Measurements from ENCODE around the gene MSL3.

Gene MSL3, protein sequence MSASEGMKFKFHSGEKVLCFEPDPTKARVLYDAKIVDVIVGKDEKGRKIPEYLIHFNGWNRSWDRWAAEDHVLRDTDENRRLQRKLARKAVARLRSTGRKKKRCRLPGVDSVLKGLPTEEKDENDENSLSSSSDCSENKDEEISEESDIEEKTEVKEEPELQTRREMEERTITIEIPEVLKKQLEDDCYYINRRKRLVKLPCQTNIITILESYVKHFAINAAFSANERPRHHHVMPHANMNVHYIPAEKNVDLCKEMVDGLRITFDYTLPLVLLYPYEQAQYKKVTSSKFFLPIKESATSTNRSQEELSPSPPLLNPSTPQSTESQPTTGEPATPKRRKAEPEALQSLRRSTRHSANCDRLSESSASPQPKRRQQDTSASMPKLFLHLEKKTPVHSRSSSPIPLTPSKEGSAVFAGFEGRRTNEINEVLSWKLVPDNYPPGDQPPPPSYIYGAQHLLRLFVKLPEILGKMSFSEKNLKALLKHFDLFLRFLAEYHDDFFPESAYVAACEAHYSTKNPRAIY

DNA sequence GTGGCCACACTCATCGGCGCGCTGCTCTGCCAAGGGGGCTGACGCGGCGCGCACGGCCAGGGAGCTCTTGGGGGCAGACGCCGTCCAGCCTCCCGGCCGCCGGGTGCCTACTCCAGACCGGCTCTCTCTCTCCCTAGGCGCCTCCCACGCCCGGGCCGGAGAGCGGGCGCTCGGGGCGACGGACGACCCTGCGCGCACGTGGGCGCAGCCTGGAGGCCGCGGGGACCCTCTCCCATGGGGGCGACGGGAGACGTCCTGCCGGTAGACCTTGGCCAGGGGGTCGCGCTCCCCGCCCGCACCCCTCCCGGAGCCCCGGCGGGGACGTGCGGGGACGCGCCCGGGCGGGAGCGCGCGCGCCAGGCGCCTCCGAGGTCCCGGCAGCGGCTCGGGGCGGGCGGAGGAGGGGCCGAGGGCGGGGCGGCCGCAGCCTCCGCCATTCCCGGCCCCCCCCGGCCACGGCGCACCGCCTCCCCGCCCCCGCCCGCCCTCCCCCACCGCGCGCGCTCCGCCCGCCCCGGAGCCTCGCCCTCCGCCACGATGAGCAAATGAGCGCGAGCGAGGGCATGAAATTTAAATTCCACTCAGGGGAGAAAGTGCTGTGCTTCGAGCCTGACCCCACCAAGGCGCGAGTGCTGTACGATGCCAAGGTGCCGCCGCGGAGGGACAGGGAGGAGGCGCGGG lies at the start of gene MSL3:
Gene MSL3, plus strand, starts transcription at position 519 of the 681 bp plus-strand sequence. Its CDS starts 27 bp downstream, at position 546.
- peak; percentile 54 for DNase-seq (ENCODE audit: low spot score)

DNA sequence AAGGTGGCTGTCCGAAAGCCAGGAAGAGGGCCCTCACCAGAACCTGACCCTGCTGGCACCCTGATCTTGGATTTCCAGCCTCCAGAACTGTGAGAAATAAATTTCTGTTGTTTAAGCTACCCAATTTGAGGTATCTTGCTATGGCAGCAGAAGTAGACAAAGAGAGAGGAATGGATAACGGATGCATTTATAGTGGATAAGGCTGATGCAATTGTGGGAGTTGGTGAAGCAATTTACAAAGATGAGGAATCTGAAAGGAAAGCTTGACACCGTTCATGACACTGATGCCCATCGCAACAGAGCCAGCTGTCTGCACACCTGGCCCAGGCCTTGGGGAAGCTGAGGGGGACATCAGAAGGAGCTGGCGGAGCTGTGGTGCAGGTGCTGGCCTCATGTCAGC lies 35.7 kb upstream of the MSL3 start:
- no peak for DNase-seq (ENCODE audit: low spot score)

DNA sequence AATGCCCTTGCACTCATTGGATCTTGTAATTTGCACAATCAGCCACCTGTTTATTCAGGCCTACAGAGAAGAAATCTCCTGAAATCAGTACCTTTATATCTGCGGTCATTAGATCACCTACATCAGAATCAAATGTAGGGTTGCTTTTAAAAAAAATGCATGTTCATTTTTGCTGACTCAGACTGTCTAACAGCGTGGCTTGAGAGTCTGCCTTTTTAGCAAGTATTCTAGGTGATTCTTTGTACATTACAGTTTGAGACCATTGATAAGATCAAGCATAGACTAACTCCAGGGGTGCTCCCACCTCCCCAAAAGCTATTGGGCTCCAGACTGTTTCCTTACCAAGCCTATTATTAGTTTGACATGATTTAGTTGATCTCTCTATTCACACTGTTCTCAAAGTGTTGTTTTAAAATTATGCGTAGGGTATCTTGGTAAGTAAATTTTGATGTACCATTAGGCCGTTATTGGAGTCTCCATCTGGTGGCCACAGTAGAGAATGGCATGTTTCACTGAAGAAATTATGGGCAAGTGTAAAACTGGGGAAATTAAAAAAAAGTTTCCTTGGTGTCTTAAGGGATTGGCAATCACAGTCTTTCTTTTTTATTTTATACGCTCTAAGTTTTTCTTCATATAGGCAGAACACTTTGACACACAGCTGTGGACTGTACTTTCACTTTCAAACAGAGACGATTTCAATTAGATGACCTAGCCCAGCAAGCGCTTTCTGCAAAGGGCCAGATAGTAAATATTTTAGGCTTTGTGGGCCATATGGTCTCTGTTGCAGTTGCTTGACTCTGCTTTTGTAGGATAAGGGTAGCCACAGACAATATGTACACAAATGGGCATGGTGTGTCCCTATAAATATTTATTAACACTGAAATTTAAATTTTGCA lies 33.7 kb upstream of the MSL3 start:
- DNase-seq (ENCODE audit: low spot score): peak; percentile 12

DNA sequence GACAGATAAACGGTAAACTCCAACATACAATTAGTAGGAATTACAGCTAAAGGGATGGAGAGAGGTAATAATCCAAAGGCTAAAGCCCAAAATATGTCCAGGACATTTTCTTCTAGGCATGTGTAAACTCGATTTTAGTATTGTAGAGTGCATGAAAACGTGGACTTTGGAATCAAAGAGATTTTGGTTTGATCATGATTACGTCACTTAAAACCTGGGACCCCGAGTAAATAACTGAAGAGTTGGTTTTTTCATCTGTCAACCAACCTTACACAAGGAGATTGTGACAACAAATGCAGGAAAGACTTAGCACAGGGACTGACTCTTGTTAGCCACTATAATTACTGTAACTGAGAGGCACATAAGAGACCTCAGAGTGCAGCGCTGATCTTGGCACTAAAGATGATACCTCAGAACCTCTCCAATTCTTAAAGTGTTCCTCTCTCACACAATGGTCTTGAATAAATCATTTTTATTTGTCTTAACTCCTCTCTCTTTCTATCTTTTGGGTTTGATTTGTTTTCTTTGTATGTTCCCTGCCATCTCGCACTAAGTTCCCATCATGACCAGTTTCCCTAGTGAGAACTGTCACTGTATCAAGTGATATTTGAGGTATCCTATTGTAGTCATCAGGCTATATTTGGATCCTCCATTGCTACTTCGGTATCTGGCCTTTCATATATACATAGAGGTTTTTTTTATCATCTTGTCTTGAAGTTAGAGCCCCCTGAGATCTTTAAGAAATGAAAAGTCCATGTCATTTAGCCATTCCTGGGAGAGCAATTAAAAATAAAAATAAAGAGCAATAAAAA lies 32.2 kb upstream of the MSL3 start:
- DNase-seq (ENCODE audit: low spot score): no peak

DNA sequence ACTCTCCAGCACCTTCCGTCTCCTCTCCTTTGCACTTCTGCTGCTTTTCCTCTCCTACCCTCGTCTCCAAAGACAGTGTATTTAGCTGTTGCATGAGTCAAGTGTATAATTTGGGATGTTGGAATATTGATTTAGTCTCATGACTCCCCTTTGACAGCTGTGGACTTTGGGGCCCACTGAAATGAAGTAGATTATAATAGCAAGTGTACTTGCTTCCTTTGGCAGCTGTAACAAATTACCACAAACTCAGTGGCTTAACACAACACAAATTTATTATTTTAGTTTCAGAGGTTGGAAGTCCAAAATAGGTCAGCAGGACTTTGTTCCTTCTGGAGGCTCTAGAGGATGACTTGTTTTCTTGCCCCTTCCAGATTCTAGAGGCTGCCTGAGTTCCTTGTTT lies 29.5 kb upstream of the MSL3 start:
- no peak for DNase-seq (ENCODE audit: low spot score)

DNA sequence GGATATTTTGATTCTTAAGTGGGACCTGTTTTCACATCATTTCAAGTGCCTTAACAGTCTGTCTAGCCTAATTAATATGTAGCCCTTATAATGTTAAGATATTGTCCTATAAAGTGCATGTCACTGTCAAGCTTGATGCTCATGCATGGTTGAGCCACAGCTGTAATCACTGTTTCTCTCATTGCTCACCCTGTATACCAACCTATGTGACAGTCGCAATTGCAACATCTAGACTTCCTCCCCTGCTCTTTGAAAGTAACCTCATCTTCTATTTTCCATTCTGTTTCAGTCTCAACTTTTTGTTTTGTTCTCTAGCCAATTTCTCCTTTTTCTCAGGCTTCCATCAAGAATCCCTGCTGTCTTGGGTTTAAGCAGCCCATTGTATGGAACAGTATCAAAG lies 24.4 kb upstream of the MSL3 start:
- DNase-seq (ENCODE audit: low spot score): no peak

DNA sequence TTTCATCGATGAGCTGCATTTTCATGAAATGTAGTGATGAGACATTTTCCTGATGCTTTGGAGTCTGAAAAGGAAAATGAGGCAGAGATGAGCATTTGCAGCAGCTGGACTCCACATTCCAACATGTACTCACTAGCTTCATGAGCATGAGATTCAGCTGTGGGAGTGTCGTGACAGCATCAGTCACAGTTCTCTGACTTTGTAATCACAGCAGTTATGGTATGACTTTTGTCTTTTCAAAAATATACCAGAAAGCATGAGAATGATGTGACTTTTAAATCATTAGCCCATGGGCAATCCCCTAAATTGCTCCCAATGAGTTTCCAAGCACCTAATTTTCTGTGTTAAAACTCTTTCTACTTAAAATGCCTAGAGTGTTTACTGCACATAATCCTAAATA lies 18.3 kb upstream of the MSL3 start:
- no peak for DNase-seq (ENCODE audit: low spot score)

DNA sequence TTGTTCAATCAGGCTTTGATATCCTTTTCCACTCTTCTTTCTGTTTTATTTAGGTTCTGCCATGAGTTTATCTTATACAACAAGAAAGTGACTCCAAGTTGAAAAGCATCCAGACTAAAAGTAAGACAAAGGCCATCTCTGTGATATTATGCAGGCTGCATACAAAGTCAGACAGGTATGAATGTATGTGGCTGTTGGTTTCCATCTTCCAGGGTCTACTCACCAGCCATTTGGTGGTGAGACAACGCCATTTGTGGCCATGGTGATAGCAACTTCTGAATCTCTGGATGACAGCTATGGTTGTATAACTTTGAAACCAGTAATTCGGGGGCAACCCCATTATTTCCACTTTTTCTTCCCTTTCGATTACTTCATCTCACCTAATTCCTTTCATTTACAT lies 17.2 kb upstream of the MSL3 start:
- no peak for DNase-seq (ENCODE audit: low spot score)

DNA sequence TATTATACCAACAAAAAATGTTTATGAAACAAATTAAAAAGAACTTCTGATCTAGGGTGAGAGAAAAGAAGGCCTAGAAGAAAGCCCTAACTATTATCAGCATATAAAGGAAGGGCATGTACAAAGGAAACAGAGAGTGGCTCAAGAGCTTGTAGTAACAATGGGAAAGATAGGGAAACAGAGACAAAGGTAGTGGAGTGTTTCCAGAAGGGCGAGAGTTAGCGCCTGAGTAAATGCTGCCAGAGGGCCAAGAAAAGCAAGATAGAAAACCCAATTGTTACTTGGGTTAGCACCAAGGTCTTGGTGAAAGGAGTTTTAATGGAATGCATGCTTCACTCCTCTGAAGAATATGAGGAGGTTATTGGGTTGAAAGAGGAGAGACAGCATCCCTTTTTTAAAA lies 16.5 kb upstream of the MSL3 start:
- no peak for DNase-seq (ENCODE audit: low spot score)

DNA sequence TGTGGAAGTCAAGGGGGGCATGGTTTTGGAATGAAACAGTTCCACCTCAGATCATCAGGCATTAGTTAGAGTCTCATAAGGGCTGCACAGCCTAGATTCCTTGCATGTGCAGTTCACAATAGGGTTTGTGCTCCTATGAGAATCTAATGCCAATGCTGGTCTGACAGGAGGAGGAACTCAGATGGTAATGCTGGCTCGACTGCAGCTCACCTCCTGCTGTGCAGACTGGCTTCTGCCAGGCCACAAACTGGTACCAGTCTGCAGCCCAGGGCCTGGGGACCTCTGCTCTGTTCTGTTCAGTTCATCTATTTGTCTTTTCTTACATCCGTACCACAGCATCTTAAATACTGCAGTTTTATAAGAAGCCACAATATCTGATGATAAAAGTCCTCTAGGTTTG lies 12.2 kb upstream of the MSL3 start:
- no peak for DNase-seq (ENCODE audit: low spot score)

DNA sequence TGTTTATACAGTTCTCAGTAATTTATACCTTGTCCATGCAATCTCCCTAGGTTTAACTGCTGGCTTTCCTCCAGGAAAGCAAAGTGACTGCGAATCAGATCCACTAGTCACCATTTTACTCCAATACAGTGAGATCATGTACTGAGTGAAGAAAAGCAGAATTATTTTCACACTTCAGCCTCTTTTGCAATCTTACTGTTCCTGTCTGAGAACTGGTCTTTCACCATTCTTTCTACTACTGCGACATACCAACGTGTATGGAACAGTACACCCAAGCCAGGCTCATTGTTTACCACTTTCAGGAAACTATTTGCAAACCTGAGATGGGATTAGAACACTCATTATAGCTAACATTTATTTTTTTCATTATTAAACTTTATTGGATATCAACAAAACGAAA lies 8.0 kb upstream of the MSL3 start:
- no peak for DNase-seq (ENCODE audit: low spot score)

DNA sequence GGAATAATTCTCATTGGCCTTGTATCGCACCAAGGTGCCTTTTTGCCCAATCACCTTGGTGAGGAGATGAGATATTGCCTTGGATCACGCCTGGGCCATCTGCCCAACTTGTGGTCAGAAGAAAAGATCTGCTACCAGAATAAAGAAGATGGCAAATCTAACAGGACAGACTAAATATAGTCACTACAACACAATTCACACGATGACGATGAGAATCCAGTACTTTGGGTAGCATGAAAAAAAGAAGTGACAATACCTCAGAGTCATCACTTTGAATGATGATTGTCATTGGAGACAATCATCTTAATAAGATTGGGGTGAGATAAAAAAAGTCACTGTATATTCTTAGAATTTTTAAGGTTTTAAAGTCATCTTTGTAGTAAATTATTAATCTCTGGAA lies 7.3 kb upstream of the MSL3 start:
- no peak for DNase-seq (ENCODE audit: low spot score)

DNA sequence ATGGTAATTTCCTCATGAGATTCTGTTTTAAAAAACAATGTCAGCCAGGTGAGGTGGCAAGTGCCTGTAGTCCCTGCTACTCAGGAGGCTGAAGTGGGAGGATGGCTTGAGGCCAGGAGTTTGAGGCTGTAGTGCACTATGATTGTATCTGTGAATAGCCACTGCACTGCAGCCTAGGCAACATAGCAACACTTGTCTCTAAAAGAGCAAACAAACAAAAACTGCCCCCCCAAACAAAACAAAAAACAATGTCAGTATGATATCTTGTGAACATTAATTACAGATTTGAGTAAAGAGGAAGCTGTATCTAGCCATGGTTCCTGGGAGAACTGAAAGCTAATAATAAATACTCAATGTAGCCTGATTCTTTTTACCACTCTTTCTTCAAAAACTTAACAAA lies 6.8 kb upstream of the MSL3 start:
- no peak for DNase-seq (ENCODE audit: low spot score)

DNA sequence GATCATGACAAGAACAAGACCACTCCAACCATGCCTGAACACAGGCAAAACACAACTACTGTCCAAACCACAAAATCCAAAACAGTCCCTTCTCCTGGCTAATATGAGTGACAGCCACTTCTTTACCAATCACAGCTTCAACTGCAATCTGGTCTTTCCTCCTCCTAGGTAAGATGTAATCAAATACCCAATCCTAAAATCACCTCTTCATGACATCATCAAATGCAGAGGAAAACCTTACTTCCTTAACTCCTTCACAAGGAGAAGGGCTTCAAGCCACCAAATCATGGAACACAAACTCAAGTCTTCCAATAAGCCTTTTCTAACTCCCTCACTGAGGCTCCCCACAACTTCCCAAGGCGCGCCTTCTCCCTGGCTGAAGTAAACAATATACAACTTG lies 4.4 kb upstream of the MSL3 start:
- no peak for DNase-seq (ENCODE audit: low spot score)

DNA sequence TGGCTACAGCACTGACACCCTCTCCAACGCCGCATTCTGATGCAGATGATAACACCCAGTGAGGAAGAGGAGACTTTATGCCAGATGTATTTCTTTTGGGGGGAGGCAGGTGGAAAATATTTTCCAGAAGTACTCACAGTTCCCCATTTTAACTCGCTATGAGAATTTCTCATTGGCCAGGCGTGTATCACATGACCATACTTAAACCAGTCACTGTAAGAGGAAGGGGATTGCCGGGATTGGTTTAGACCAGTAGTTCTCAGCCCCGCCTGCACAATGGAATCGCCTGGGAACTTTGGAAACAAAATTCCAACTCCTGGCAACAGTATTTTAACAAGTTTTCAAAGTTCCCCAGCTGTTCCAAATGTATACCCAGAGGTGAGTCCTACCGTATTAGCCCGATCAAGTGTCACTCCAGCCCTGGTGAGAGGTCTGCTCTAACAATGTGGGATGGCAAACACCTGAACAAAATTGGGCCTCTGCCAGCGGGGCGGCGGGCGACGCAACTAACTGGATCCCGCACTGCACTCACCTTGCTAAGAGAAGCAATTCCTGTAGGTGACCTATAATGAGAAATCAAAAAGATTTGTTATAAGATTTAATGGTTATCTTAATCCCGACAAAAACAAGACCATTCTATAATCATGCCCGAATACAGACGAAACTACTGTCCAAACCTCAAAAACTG lies 2.9 kb upstream of the MSL3 start:
- DNase-seq (ENCODE audit: low spot score): no peak

DNA sequence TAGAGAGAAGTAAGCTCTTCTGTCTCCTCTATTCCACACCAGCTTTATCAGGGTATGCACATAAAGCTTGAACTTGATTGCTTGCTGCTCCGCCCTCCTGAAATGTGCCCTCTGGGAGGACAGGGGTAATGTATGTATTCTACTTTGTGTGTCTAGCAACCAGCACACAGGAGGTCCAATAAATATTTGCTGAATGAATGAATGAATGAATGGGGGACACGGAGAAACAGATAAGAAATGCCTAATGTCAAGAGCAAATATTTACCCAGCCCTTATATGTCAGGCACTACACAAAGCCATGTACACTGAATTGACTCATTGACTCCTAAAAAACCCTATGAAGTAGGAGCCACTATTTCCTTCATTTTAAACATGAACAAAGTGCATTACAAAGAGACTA lies 2.3 kb upstream of the MSL3 start:
- no peak for DNase-seq (ENCODE audit: low spot score)

DNA sequence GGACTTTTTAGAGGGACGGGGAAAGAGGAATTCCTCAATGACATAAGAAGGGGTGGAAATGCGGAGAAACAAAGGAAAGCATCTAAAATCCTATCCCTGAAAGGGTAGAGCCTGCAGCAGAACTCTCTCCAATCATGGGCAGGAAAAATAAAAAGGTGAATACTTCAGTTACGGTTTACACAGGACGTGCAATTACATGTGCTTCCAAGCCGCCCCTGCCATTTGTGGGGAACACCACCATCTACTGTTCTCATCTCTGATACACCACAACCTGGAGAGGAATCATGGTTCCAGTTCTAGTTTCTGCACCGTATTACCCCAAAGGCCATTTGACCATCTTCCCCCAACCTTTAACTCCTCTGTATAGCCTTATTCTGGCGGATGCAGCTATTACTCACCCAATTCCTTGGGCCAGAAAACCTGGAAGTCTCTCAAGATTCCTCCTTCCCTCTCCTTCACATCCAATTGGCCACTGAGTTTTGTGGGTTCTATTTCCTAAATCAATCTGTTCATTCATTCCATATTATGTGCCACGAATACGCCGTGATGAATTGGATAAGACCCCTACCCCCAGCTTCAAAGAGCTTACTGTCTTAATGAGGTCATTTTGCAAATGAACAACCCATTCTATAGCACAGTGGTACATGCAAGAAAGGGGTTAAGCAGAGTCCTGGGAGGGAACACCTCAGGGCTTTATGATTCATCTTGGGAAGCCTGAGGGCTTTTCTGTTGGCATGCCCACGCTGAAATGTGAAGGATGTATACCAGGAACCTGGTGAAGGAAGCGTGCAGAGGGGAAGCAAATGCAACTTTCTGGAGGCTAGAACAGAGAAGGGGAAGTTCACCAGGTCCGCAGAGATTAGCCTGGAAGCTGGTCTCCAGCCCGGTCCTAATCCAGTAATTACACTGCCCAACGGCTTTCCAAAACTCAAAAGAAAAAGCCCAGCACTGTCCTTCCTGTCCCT lies 1.4 kb upstream of the MSL3 start:
- DNase-seq (ENCODE audit: low spot score): no peak

DNA sequence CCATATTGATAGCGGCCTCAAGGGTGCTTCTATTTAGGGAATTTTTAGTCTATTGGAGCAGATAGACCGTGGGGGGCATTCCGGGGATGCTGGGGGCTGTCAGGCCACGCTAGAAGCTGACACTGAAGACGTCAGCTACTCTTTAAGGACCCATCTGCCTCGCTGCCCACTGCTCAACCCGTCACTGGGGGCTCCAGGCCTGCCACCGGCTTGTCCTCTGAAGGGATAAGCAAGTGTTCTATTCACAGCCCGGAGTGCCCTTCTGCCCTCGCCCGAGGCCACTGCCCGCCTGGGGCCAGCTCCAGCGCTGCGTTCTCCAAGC lies 679 bp upstream of the MSL3 start:
- no peak for DNase-seq (ENCODE audit: low spot score)

DNA sequence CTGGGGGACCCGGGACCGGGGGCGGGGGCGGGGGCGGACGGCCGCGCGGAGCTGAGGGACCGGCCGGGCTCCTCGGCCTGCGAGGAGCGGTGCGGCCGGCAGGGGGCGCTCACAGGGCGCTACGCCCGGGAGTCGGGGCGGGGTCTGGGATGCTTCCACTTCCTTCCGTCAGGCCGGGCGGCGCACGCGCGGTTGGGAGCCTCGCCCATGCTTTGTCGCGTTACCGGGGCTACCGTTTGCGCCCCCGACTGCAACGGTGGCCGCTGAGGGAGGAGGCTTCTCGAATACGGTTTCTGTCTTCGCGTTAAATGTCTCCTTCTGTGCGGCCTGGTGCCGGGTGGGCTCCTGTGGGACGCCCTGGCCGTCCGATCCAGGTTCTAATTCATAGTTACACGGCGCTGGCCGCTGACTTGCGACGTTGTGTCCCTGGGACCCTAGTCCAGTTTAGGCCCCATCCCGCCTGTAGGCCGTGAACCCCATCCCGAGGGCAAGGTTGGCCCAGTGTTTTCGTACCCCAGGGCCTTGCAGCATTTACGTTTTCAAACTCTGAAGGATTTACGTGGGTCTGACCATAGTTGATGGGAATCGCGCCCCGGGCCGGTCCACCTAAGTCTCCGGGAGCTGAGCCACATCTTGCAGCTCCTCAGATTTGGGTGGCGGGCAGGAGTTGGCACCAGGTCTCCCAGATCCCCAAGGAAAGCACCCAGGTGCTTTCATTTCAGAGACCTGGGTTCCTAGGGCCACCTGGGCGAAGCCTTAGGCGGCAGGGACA lies 549 bp downstream of the MSL3 start:
- peak; percentile 87 for DNase-seq (ENCODE audit: low spot score)

Measured in CD4-positive, alpha-beta T cell treated with Interleukin-6 at 100 ng/mL for 8 hours (primary cell).